ENCODE measurements around the gene ALPL. TPM values are rescaled to one million over a fixed set of nuclear protein-coding genes. Genes with fewer than 3 reads are reported as not detected.

ALPL gene
- polyA plus RNA-seq, 1 experiment = 0.45 TPM

DNA sequence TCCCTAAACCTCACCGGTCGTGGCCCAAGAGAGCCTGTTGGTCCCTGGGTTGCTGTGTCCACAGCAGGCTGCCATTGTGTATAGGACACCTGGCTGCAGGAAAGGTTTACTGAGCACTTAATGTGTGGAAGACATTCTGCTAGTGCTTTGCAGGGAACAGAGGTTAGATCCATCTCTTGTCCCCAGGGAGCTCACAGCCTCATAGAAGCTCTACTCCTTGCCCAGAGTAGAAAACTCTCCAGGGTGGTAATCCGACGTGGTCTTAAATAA lies 16.9 kb upstream of the ALPL start:
- Histone ChIP-seq H3K4me3 (ENCODE audit: low read depth, low read length) (no peak overlapping the region), H3K27me3 (ENCODE audit: control insufficient read depth, insufficient read depth, low read length) (peaks cover 7% of the 10 kb centered on the region), H3K36me3 (ENCODE audit: control insufficient read depth, insufficient read depth, low read length) (no peaks in the 10 kb centered on the region)
- TF ChIP-seq, protein P1, sequence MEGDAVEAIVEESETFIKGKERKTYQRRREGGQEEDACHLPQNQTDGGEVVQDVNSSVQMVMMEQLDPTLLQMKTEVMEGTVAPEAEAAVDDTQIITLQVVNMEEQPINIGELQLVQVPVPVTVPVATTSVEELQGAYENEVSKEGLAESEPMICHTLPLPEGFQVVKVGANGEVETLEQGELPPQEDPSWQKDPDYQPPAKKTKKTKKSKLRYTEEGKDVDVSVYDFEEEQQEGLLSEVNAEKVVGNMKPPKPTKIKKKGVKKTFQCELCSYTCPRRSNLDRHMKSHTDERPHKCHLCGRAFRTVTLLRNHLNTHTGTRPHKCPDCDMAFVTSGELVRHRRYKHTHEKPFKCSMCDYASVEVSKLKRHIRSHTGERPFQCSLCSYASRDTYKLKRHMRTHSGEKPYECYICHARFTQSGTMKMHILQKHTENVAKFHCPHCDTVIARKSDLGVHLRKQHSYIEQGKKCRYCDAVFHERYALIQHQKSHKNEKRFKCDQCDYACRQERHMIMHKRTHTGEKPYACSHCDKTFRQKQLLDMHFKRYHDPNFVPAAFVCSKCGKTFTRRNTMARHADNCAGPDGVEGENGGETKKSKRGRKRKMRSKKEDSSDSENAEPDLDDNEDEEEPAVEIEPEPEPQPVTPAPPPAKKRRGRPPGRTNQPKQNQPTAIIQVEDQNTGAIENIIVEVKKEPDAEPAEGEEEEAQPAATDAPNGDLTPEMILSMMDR (IDR thresholded peaks at IDR 0.05; ENCODE audit: insufficient read depth, low read depth, low read length) = no peak
- ChIA-PET CTCF (interaction anchor here (1.4 to 4.7 kb wide), 4 partner anchors 24 to 167 kb away, joined by 4 to 113 read pairs (median 4); no protein-coding TSS in a partner anchor), POLR2A (interaction anchor here (0.5 kb wide), 1 partner anchor 12 kb away, joined by 3 read pairs; no protein-coding TSS in a partner anchor)
- DNase-seq (ENCODE audit: low read depth) = no peak

DNA sequence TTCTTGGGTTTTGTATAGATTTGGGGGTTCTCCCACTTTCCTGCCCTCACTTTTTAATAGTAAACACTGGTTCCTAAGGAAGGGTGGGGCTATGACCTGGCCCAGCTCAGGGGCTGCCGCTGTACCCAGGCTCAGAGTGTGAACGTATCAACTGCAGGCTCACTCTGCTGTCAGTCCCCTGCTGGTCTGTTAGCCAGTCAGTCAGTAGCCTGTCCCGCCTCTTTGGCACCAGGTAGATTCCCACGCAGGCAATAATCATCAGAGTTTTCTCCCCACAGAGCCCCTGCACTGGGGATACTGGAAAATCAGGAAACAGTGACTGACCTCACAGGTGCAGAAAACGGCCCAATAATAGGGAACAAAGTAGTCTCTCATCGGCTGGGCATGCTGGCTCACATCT lies 15.0 kb upstream of the ALPL start:
- no peak overlapping the region for H3K4me3 ChIP-seq (ENCODE audit: low read depth, low read length)
- H3K36me3 ChIP-seq (ENCODE audit: control insufficient read depth, insufficient read depth, low read length) = no peaks in the 10 kb centered on the region
- ChIA-PET CTCF (no interaction called here), POLR2A (no interaction called here)
- TF ChIP-seq, protein P1 (IDR thresholded peaks at IDR 0.05; ENCODE audit: insufficient read depth, low read depth, low read length) = no peak
- H3K27me3 ChIP-seq (ENCODE audit: control insufficient read depth, insufficient read depth, low read length) = peaks cover 10% of the 10 kb centered on the region
- DNase-seq (ENCODE audit: low read depth) = no peak

DNA sequence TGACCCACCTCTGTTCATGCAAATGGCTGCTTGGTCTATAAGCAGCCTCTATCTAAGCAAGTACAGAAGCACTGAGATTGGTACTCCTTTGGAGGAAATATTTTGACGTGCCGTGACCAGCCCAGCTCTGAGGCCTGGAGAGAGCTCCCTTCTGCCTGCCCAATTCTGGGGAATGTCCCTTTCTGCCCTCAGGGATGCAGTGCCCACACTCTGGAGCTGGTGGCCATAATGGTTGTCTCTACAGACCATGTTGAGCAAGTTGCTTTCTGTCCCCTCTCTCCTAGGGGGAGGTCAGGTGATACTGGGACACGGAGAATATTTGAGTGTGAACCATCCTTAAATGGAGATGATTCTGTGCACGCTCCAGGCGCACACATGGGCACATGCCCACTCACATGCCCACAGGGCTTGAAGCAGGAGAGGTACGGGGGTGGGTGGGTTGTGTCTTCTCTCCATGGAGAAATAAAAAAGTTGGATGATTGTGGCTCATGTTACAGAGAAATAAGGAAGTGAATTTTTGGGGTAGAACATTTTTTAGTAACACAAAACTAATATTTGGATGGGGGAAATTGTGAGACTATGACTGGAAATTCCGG lies 13.9 kb upstream of the ALPL start:
- TF ChIP-seq, protein P1 (IDR thresholded peaks at IDR 0.05; ENCODE audit: insufficient read depth, low read depth, low read length) = no peak
- ChIA-PET CTCF (interaction anchor here (1.1 to 2.5 kb wide), 3 partner anchors 80 to 125 kb away, joined by 3 to 19 read pairs (median 4); no protein-coding TSS in a partner anchor), POLR2A (no interaction called here)
- DNase-seq (ENCODE audit: low read depth) = no peak
- H3K4me3 ChIP-seq (ENCODE audit: low read depth, low read length) = no peak overlapping the region
- H3K27me3 ChIP-seq (ENCODE audit: control insufficient read depth, insufficient read depth, low read length) = peaks cover 10% of the 10 kb centered on the region
- H3K36me3 ChIP-seq (ENCODE audit: control insufficient read depth, insufficient read depth, low read length) = no peaks in the 10 kb centered on the region

GRCh38 chr1:21496063-21496462 lies 13.2 kb upstream of the ALPL start:
- CTCF ChIA-PET = interaction anchor here (0.6 to 2.5 kb wide), 4 partner anchors 79 to 282 kb away, joined by 3 to 19 read pairs (median 4); no protein-coding TSS in a partner anchor
- TF ChIP-seq, protein P1 (IDR thresholded peaks at IDR 0.05; ENCODE audit: insufficient read depth, low read depth, low read length) = no peak
- POLR2A ChIA-PET = no interaction called here

GRCh38 chr1:21496886-21497285 lies 12.3 kb upstream of the ALPL start:
- TF ChIP-seq, protein P1 (IDR thresholded peaks at IDR 0.05; ENCODE audit: insufficient read depth, low read depth, low read length) = no peak
- Histone ChIP-seq H3K27me3 (ENCODE audit: control insufficient read depth, insufficient read depth, low read length) (peaks cover 10% of the 10 kb centered on the region), H3K4me3 (ENCODE audit: low read depth, low read length) (no peak overlapping the region), H3K36me3 (ENCODE audit: control insufficient read depth, insufficient read depth, low read length) (no peaks in the 10 kb centered on the region)
- ChIA-PET POLR2A (no interaction called here), CTCF (interaction anchor here (0.7 to 2.5 kb wide), 3 partner anchors 65 to 127 kb away, joined by 3 to 19 read pairs (median 4); no protein-coding TSS in a partner anchor)
- DNase-seq (ENCODE audit: low read depth) = no peak

More at GRCh38 chr1:21496063-21496462, 13.2 kb upstream of the ALPL start:
- H3K36me3 ChIP-seq (ENCODE audit: control insufficient read depth, insufficient read depth, low read length) = no peaks in the 10 kb centered on the region
- peaks cover 10% of the 10 kb centered on the region for H3K27me3 ChIP-seq (ENCODE audit: control insufficient read depth, insufficient read depth, low read length)
- H3K4me3 ChIP-seq (ENCODE audit: low read depth, low read length) = no peak overlapping the region
- DNase-seq (ENCODE audit: low read depth) = no peak

Data from BJ (cell line).